B cell (primary cell): ENCODE results near the gene TEAD3. TPM values are rescaled to one million over a fixed set of nuclear protein-coding genes. Genes with fewer than 3 reads are reported as not detected.

Experiments
- ATAC-seq: fragments of 200-7000 bp; cut with Tn5 transposase; one replicate; pipeline ENCODE4 v1.10.0; 2021; ENCODE audit warnings: low read depth, mild to moderate bottlenecking, moderate number of reproducible peaks, moderate library complexity
- CTCF ChIA-PET: fragments of 350-600 bp; sonication (Branson Sonifier 250); formaldehyde crosslinking; loops from one replicate; lab custom pipeline; 2021; ENCODE audit warnings: antibody characterized with exemption, inconsistent platforms; lab: Charles Lee
- POLR2A ChIA-PET: fragments of 350-600 bp; sonication (Branson Sonifier 250); formaldehyde crosslinking; loops from one replicate; lab custom pipeline; 2021; ENCODE audit warnings: antibody characterized with exemption; lab: Charles Lee
- DNase-seq: peaks from one replicate; pipeline ENCODE4 v3.0.0; 2013
- H2AFZ ChIP-seq: 2 replicates; pipeline ENCODE4 v1.6.1; 2012; ENCODE audit warnings: mild to moderate bottlenecking, low read depth, low read length; ENCODE audit not compliant: insufficient read depth, poor library complexity, severe bottlenecking
- H3K27ac ChIP-seq, 2 donors: 1 replicate in 1 of 2; 2 replicates in 1 of 2; pipeline ENCODE4 v1.5.1; 2012 to 2013; ENCODE audit warnings: low read length in 2 of 2, mild to moderate bottlenecking in 2 of 2, moderate library complexity in 1 of 2
- H3K27me3 ChIP-seq, 4 experiments: fragments of 200-600 bp in 1 of 4; sonication (generic) in 1 of 4; replicated peaks in 1 of 4; 1 replicate in 2 of 4; 2 replicates in 2 of 4; pipeline versions ENCODE4 v1.6.1 to v1.7.0; 2013 to 2016; ENCODE audit warnings: low read length in 3 of 4, mild to moderate bottlenecking in 2 of 4, mixed read lengths in 1 of 4, moderate library complexity in 1 of 4; ENCODE audit not compliant: insufficient read depth in 4 of 4, control insufficient read depth in 3 of 4; ENCODE audit errors: control extremely low read depth in 1 of 4
- H3K36me3 ChIP-seq, 2 experiments: replicated peaks in 1 of 2; 1 replicate in 1 of 2; 2 replicates in 1 of 2; pipeline versions ENCODE4 v1.6.1 to v1.7.1; 2013; ENCODE audit warnings: low read length in 1 of 2; ENCODE audit not compliant: insufficient read depth in 2 of 2, control insufficient read depth in 1 of 2; ENCODE audit errors: control extremely low read depth in 1 of 2, extremely low read depth in 1 of 2
- H3K4me1 ChIP-seq, 2 donors: fragments of 200-600 bp in 1 of 2; sonication (generic) in 1 of 2; 1 replicate in 1 of 2; 2 replicates in 1 of 2; pipeline versions ENCODE4 v1.5.1 to v1.6.1; 2013 to 2017; ENCODE audit warnings: low read length in 2 of 2; ENCODE audit not compliant: control insufficient read depth in 2 of 2, insufficient read depth in 2 of 2
- H3K4me2 ChIP-seq: replicated peaks from 2 replicates; pipeline ENCODE3; 2012; ENCODE audit warnings: mild to moderate bottlenecking, low read depth, low read length; ENCODE audit not compliant: poor library complexity, severe bottlenecking
- H3K4me3 ChIP-seq, 5 experiments: fragments of 200-600 bp in 1 of 5; sonication (generic) in 1 of 5; 1 replicate in 3 of 5; 2 replicates in 2 of 5; pipeline versions ENCODE4 v1.5.1 to v1.7.0; 2011 to 2016; ENCODE audit warnings: low read length in 4 of 5, mild to moderate bottlenecking in 4 of 5, low read depth in 2 of 5, control low read depth in 1 of 5, moderate library complexity in 1 of 5; ENCODE audit not compliant: insufficient read depth in 1 of 5; ENCODE audit errors: control extremely low read depth in 1 of 5, extremely low read depth in 1 of 5
- H3K79me2 ChIP-seq: fragments of 200-600 bp; sonication (generic); one replicate; pipeline ENCODE4 v1.6.0; 2016; ENCODE audit warnings: low read length; ENCODE audit not compliant: control insufficient read depth, insufficient read depth
- H3K9ac ChIP-seq: fragments of 200-600 bp; sonication (generic); 2 replicates; pipeline ENCODE4 v1.6.1; 2017; ENCODE audit warnings: mild to moderate bottlenecking, low read length, moderate library complexity
- H3K9me3 ChIP-seq, 3 donors: one replicate each; pipeline versions ENCODE4 v1.6.1 to v1.7.1; 2013; ENCODE audit warnings: low read length in 2 of 3; ENCODE audit not compliant: control insufficient read depth in 2 of 3, insufficient read depth in 1 of 3; ENCODE audit errors: control extremely low read depth in 1 of 3
- H4K20me1 ChIP-seq: 2 replicates; pipeline ENCODE4 v1.6.0; 2012; ENCODE audit warnings: mild to moderate bottlenecking, low read length; ENCODE audit not compliant: insufficient read depth, control insufficient read depth, poor library complexity, severe bottlenecking
- H3K27ac Mint-ChIP-seq: one replicate; pipeline ENCODE4 v1.8.0; 2021; ENCODE audit warnings: mixed read lengths
- H3K27me3 Mint-ChIP-seq: one replicate; pipeline ENCODE4 v1.8.0; 2021; ENCODE audit warnings: mixed read lengths
- H3K4me1 Mint-ChIP-seq: one replicate; pipeline ENCODE4 v1.8.0; 2021; ENCODE audit warnings: mixed read lengths
- H3K4me3 Mint-ChIP-seq: one replicate; pipeline ENCODE4 v1.8.0; 2021; ENCODE audit warnings: mixed read lengths
- H3K9me3 Mint-ChIP-seq: one replicate; pipeline ENCODE4 v1.8.0; 2022; ENCODE audit warnings: mixed read lengths; ENCODE audit not compliant: insufficient read depth
- CTCF ChIP-seq: fragments of 200-600 bp; IDR thresholded peaks from one replicate; pipeline ENCODE4 v1.8.0; 2022; ENCODE audit warnings: antibody characterized with exemption, mild to moderate bottlenecking
- EZH2 ChIP-seq: IDR thresholded peaks from 2 replicates; pipeline ENCODE4 v1.6.1; 2012; ENCODE audit warnings: borderline replicate concordance, low read depth, mild to moderate bottlenecking, moderate library complexity, low read length; ENCODE audit not compliant: insufficient read depth, poor library complexity, severe bottlenecking
- WGBS: methylation state at CpG from one replicate; pipeline ENCODE4 v1.1.5; 2013; ENCODE audit warnings: missing lambda C conversion rate; ENCODE audit not compliant: insufficient coverage; 5-methylcytosine and 5-hydroxymethylcytosine counted together
- intact Hi-C: fragments of 100-400 bp; cut with micrococcal nuclease; formaldehyde crosslinking; loops from one replicate; pipeline ENCODE4 v1.10.0; 2022
- polyA plus RNA-seq: library from polyadenylated mRNA; depleted of rRNA; stranded (reverse); fragments of >200 nt; gene quantifications from 2 replicates; pipeline ENCODE4 v1.2.3, GENCODE V29; 2012
- total RNA-seq, 2 donors: library from RNA; stranded (reverse); fragments of 120-200 nt in 1 of 2; gene quantifications; 1 replicate in 1 of 2; 2 replicates in 1 of 2; pipeline versions ENCODE4 v1.2.3 to v1.2.4, GENCODE V29; 2013 to 2022

Gene TEAD3
- total and polyA plus RNA-seq, 2 donors (not counting 1 experiment from before 2014, with no cell fraction given), result 0.17 TPM; not detected in 1

GRCh38 chr6:35477028-35477427 lies 19.9 kb downstream of the TEAD3 start:
- Histone ChIP-seq H2AFZ (no peak overlapping the region), H3K27ac (no peak overlapping the region), H4K20me1 (no peaks in the 10 kb centered on the region), H3K4me3 (no peak overlapping the region), H3K4me2 (no peak overlapping the region), H3K4me1 (peaks cover 0 to 3% of the 10 kb centered on the region in 2 donors), H3K9ac (no peak overlapping the region), H3K36me3 (peaks cover 0 to 23% of the 10 kb centered on the region in 2 experiments), H3K27me3 (no peaks in the 10 kb centered on the region), H3K9me3 (no peaks in the 10 kb centered on the region), H3K79me2 (no peaks in the 10 kb centered on the region)
- Mint-ChIP-seq H3K27me3 (no peaks in the 10 kb centered on the region), H3K4me1 (peaks cover 4% of the 10 kb centered on the region), H3K27ac (no peak overlapping the region), H3K9me3 (no peaks in the 10 kb centered on the region), H3K4me3 (no peak overlapping the region)
- intact Hi-C loops, result no loop called here
- no peak for ATAC-seq
- ChIA-PET POLR2A (no interaction called here), CTCF (interaction anchor here (0.6 to 0.7 kb wide), 3 partner anchors 41 to 1247 kb away, joined by 3 to 4 read pairs (median 3); no protein-coding TSS in a partner anchor)
- DNase-seq, result no peak
- no peak for TF ChIP-seq CTCF
- TF ChIP-seq EZH2, result no peak
- 95% methylated on average over 6 of the region's 8 CpGs for WGBS

DNA sequence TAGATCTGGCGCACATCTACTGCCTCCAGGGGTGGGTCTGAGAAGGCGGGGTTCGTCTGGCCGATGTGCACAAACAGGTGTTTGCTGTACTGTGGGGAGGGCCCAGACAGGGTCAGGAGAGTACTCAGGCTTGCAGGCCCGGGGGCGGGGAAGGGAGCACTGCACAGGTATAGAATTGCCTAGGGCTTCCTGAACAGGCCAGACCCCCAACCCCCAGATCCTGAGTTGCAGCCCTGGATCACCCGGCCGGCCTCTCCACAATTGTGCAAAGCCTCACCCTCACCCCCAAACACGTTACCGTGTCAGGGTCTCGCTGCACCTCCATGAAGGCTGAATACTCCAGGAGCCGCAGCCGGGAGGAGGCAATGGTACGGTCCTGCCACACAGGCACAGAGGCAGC lies 20.9 kb downstream of the TEAD3 start:
- Histone ChIP-seq H3K9me3 (no peaks in the 10 kb centered on the region), H4K20me1 (peaks cover under 1% of the 10 kb centered on the region), H3K27ac (no peak overlapping the region), H3K4me2 (no peak overlapping the region), H3K4me3 (no peak overlapping the region), H3K27me3 (no peaks in the 10 kb centered on the region), H3K79me2 (no peaks in the 10 kb centered on the region), H3K36me3 (peaks cover 0 to 28% of the 10 kb centered on the region in 2 experiments), H3K9ac (no peak overlapping the region), H3K4me1 (peaks cover 0 to 4% of the 10 kb centered on the region in 2 donors), H2AFZ (no peak overlapping the region)
- WGBS, result 93% methylated on average over 14 of the region's 14 CpGs
- DNase-seq, result no peak
- no peak overlapping the region for H3K27ac Mint-ChIP-seq
- CTCF ChIA-PET, result no interaction called here
- peaks cover 12% of the 10 kb centered on the region for H3K4me1 Mint-ChIP-seq
- no peak for ATAC-seq
- no peaks in the 10 kb centered on the region for H3K27me3 Mint-ChIP-seq
- no peaks in the 10 kb centered on the region for H3K9me3 Mint-ChIP-seq
- TF ChIP-seq CTCF, result no peak
- no peak for TF ChIP-seq EZH2
- intact Hi-C loops, result no loop called here
- POLR2A ChIA-PET, result no interaction called here
- no peak overlapping the region for H3K4me3 Mint-ChIP-seq
